Measurements from ENCODE around the gene FRMPD4.

The FRMPD4 gene

DNA sequence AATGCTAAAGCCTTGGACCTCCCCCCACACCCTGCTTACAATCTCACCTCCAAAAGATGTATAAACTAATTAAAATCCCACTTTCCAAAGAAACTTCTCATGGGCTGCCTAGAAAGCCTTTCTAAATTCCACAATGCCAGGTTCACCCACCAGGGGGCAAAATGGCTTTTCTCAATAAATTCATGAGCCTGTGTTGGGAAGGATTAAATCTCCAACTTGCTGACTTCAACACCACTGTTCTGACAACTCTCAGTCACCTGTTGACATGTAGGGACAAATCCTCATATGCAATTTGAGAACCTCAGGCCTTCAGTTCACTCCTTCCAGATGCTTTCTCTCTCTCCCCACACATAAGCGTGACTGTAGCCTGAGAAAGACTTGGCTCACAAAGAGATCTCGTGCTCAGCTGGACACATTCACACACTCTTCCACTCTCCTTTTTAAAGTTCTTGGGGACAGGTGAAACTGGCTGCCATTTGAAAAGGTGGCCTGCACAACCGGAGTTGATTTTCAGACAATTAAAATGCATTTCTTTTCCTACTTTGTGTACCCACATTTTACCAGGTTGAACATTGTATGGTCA, 564.3 kb downstream of the FRMPD4 start:
- Histone ChIP-seq H3K27ac (no peak overlapping the region), H3K4me3 (no peak overlapping the region), H3K36me3 (ENCODE audit: insufficient read depth, low read length) (no peaks in the 10 kb centered on the region), H3K9me3 (ENCODE audit: low read depth, low read length) (no peaks in the 10 kb centered on the region), H3K9ac (ENCODE audit: insufficient read length) (no peak overlapping the region)
- TF ChIP-seq POLR2AphosphoS5 (IDR thresholded peaks at IDR 0.05; ENCODE audit: borderline replicate concordance, low read depth, low read length) (no peak), FOXP2 (optimal IDR thresholded peaks at IDR 0.05; ENCODE audit: control extremely low read depth, extremely low read length, insufficient read depth) (no peak), EZH2 (IDR thresholded peaks at IDR 0.05) (no peak)
- DNase-seq (ENCODE audit: low read depth, low spot score): no peak

GRCh38 chrX:12704706-12705105, 566.4 kb downstream of the FRMPD4 start:
- no peak overlapping the region for H3K27ac ChIP-seq
- H3K9me3 ChIP-seq (ENCODE audit: low read depth, low read length): no peaks in the 10 kb centered on the region
- H3K4me3 ChIP-seq: no peak overlapping the region
- TF ChIP-seq POLR2AphosphoS5 (IDR thresholded peaks at IDR 0.05; ENCODE audit: borderline replicate concordance, low read depth, low read length) (no peak), EZH2 (IDR thresholded peaks at IDR 0.05) (no peak), FOXP2 (optimal IDR thresholded peaks at IDR 0.05; ENCODE audit: control extremely low read depth, extremely low read length, insufficient read depth) (no peak)
- DNase-seq (ENCODE audit: low read depth, low spot score): no peak
- no peak overlapping the region for H3K9ac ChIP-seq (ENCODE audit: insufficient read length)
- no peaks in the 10 kb centered on the region for H3K36me3 ChIP-seq (ENCODE audit: insufficient read depth, low read length)

- H3K27ac ChIP-seq: no peak overlapping the region
- no peak overlapping the region for H3K9ac ChIP-seq (ENCODE audit: insufficient read length)
- no peaks in the 10 kb centered on the region for H3K9me3 ChIP-seq (ENCODE audit: low read depth, low read length)
- DNase-seq (ENCODE audit: low read depth, low spot score): no peak
- no peak overlapping the region for H3K4me3 ChIP-seq
- H3K36me3 ChIP-seq (ENCODE audit: insufficient read depth, low read length): no peaks in the 10 kb centered on the region
- no peak for TF ChIP-seq FOXP2 (optimal IDR thresholded peaks at IDR 0.05; ENCODE audit: control extremely low read depth, extremely low read length, insufficient read depth)
- no peak for TF ChIP-seq EZH2 (IDR thresholded peaks at IDR 0.05)
- TF ChIP-seq POLR2AphosphoS5 (IDR thresholded peaks at IDR 0.05; ENCODE audit: borderline replicate concordance, low read depth, low read length): no peak
Observed at GRCh38 chrX:12709047-12709446, 570.8 kb downstream of the FRMPD4 start.

DNA sequence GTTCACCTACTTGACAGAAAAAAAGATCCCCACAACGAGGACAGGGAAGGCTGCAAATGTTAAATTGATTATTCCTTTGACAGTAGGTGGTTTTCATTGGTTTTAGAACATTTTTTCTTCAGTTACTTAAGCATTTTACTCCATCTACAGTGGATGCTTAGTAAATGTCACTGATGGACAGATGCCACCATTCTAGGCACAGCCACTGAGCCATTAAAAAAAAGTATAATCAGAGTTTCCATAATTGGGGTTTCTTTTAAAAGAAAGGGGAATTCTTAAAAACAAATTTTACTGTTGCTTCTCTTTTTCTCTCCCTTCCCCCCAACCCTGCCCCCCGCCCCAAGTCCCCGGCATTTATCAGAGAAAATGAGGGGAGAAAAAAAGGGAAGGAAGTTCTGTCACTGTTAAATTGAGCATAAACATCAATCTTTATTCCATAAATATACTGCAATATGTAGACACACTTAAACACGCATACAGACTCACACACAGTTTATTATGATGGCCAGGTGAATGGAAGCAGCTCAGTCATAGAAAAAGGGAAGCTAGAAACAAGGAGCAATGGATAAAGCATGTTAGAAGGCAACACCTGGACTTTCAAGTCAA, 573.3 kb downstream of the FRMPD4 start:
- no peak for DNase-seq (ENCODE audit: low read depth, low spot score)
- TF ChIP-seq FOXP2 (optimal IDR thresholded peaks at IDR 0.05; ENCODE audit: control extremely low read depth, extremely low read length, insufficient read depth): no peak
- TF ChIP-seq POLR2AphosphoS5 (IDR thresholded peaks at IDR 0.05; ENCODE audit: borderline replicate concordance, low read depth, low read length): no peak
- no peak for TF ChIP-seq EZH2 (IDR thresholded peaks at IDR 0.05)
- Histone ChIP-seq H3K9me3 (ENCODE audit: low read depth, low read length) (no peaks in the 10 kb centered on the region), H3K4me3 (no peak overlapping the region), H3K9ac (ENCODE audit: insufficient read length) (no peak overlapping the region), H3K27ac (no peak overlapping the region), H3K36me3 (ENCODE audit: insufficient read depth, low read length) (no peaks in the 10 kb centered on the region)

GRCh38 chrX:12716574-12716973, 578.3 kb downstream of the FRMPD4 start:
- DNase-seq (ENCODE audit: low read depth, low spot score): no peak
- Histone ChIP-seq H3K27ac (no peak overlapping the region), H3K36me3 (ENCODE audit: insufficient read depth, low read length) (no peaks in the 10 kb centered on the region), H3K9me3 (ENCODE audit: low read depth, low read length) (no peaks in the 10 kb centered on the region), H3K9ac (ENCODE audit: insufficient read length) (no peak overlapping the region), H3K4me3 (no peak overlapping the region)
- TF ChIP-seq POLR2AphosphoS5 (IDR thresholded peaks at IDR 0.05; ENCODE audit: borderline replicate concordance, low read depth, low read length): no peak
- no peak for TF ChIP-seq EZH2 (IDR thresholded peaks at IDR 0.05)
- no peak for TF ChIP-seq FOXP2 (optimal IDR thresholded peaks at IDR 0.05; ENCODE audit: control extremely low read depth, extremely low read length, insufficient read depth)

- Histone ChIP-seq H3K36me3 (ENCODE audit: insufficient read depth, low read length) (no peaks in the 10 kb centered on the region), H3K9me3 (ENCODE audit: low read depth, low read length) (no peaks in the 10 kb centered on the region), H3K4me3 (no peak overlapping the region), H3K27ac (no peak overlapping the region), H3K9ac (ENCODE audit: insufficient read length) (no peak overlapping the region)
- TF ChIP-seq EZH2 (IDR thresholded peaks at IDR 0.05): no peak
- no peak for TF ChIP-seq FOXP2 (optimal IDR thresholded peaks at IDR 0.05; ENCODE audit: control extremely low read depth, extremely low read length, insufficient read depth)
- TF ChIP-seq POLR2AphosphoS5 (IDR thresholded peaks at IDR 0.05; ENCODE audit: borderline replicate concordance, low read depth, low read length): no peak
- DNase-seq (ENCODE audit: low read depth, low spot score): no peak
Observed at GRCh38 chrX:12719837-12720236, 581.6 kb downstream of the FRMPD4 start.

GRCh38 chrX:12721042-12721441, 582.8 kb downstream of the FRMPD4 start:
- H3K4me3 ChIP-seq: no peak overlapping the region
- no peak overlapping the region for H3K27ac ChIP-seq
- TF ChIP-seq EZH2 (IDR thresholded peaks at IDR 0.05): no peak
- no peak for TF ChIP-seq POLR2AphosphoS5 (IDR thresholded peaks at IDR 0.05; ENCODE audit: borderline replicate concordance, low read depth, low read length)
- no peak for TF ChIP-seq FOXP2 (optimal IDR thresholded peaks at IDR 0.05; ENCODE audit: control extremely low read depth, extremely low read length, insufficient read depth)
- no peak for DNase-seq (ENCODE audit: low read depth, low spot score)
- no peak overlapping the region for H3K9ac ChIP-seq (ENCODE audit: insufficient read length)
- H3K9me3 ChIP-seq (ENCODE audit: low read depth, low read length): no peaks in the 10 kb centered on the region
- H3K36me3 ChIP-seq (ENCODE audit: insufficient read depth, low read length): no peaks in the 10 kb centered on the region

DNA sequence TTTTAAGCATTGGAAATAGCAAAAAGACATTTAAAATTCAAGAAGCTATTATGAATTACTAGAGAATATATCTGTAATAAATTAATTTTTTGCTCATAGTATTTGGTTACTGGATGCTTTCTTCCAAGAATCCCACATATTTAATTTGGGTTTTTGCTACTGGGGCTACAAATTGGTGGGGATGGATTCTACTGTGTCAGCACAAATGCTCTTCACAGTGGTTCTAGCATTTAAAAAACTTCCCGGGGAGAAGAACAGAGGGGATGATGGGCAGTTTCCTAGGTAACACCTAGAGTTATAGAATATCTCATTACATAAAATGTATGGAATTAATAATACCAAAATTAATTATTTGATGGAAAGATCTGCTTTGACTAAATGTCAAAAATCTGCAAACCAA, 584.0 kb downstream of the FRMPD4 start:
- DNase-seq (ENCODE audit: low read depth, low spot score): no peak
- no peak overlapping the region for H3K4me3 ChIP-seq
- no peaks in the 10 kb centered on the region for H3K36me3 ChIP-seq (ENCODE audit: insufficient read depth, low read length)
- TF ChIP-seq FOXP2 (optimal IDR thresholded peaks at IDR 0.05; ENCODE audit: control extremely low read depth, extremely low read length, insufficient read depth) (no peak), EZH2 (IDR thresholded peaks at IDR 0.05) (no peak), POLR2AphosphoS5 (IDR thresholded peaks at IDR 0.05; ENCODE audit: borderline replicate concordance, low read depth, low read length) (no peak)
- no peak overlapping the region for H3K9ac ChIP-seq (ENCODE audit: insufficient read length)
- no peaks in the 10 kb centered on the region for H3K9me3 ChIP-seq (ENCODE audit: low read depth, low read length)
- no peak overlapping the region for H3K27ac ChIP-seq

- Histone ChIP-seq H3K4me3 (no peak overlapping the region), H3K9ac (ENCODE audit: insufficient read length) (no peak overlapping the region), H3K9me3 (ENCODE audit: low read depth, low read length) (no peaks in the 10 kb centered on the region), H3K27ac (no peak overlapping the region), H3K36me3 (ENCODE audit: insufficient read depth, low read length) (no peaks in the 10 kb centered on the region)
- TF ChIP-seq POLR2AphosphoS5 (IDR thresholded peaks at IDR 0.05; ENCODE audit: borderline replicate concordance, low read depth, low read length) (no peak), FOXP2 (optimal IDR thresholded peaks at IDR 0.05; ENCODE audit: control extremely low read depth, extremely low read length, insufficient read depth) (no peak), EZH2 (IDR thresholded peaks at IDR 0.05) (no peak)
- DNase-seq (ENCODE audit: low read depth, low spot score): no peak
Observed at GRCh38 chrX:12741416-12741815, 603.1 kb downstream of the FRMPD4 start.

All from SK-N-MC (cell line).